NCI-H128 (cell line): ENCODE results near the gene PANK3.

Experiments used
- DNase-seq: peaks from one replicate; lab custom pipeline; 2025; ENCODE audit not compliant: unreplicated experiment; lab: John Stamatoyannopoulos, UW

The PANK3 gene

DNA sequence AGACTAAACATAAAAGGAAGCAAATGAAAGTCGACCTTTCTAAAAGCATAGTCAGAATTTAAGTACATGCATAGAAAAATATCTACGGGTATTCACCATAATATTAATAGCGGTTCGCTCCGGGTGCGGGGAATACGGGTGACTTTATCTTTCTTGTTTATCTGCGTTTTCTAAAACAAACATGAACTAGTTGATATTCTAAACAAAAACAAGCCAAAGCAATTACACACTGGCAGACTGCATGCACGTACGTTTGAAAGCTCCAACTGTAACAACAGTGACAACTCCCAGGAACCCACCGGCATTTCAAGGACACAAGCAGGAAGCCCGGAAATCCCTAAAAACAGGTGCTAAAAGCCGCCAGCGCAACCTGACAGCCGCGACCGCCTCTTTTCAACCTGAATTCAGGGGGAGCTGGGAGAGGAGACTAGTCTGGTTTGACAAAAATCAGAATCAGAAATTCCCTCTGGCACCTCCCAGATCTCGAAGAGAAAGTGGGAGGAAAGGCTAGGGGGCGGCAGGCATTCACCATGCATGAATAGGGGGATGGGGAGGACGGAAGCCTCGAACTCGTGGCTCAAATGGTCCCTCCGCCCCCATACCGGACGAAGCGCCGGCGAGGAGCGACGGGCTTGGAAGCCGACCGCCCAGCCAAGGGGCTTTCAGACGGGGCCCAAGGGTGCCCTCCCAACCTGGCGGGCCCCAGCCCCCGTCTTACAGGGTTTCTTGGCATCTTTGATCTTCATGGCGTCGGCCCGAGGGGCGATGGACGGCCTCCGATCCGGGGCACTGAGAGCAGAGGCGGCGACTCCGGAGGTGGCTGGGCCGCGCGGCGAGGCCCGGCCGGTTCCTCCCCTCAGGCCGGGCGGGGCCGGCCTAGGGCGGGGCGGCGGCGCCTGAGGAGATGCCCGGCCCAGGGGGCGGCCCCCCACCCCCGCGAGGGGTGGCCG, at the start of gene PANK3:
Gene PANK3, minus strand, starts transcription at position 831 of the 950 bp plus-strand sequence. Its CDS starts 85 bp downstream, at position 746.
- DNase-seq: peak; percentile 38

DNA sequence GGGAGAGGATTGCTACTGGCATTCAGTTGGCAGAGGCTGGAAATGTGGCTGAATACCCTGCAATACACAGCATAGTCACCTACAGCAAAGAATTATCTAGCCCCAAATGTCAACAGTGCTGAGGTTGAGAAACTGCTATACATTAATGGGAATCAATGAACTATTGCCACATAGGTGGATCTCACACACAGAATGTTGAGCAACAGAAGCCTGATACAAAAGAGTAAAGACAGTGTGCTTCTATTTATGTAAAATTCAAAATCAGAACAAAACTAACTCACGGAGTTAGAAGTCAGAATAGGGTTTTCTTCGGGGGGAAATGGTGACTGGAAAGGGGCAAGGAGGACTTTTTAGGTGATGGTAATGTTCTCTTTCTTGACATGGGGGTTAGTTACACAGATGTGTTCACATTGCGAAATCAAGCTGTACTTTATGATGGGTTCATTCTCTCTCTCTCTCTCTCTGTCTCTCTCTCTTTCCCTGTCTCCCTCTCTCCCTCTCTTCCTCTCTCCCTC, 45.7 kb upstream of the PANK3 start:
- DNase-seq: no peak

DNA sequence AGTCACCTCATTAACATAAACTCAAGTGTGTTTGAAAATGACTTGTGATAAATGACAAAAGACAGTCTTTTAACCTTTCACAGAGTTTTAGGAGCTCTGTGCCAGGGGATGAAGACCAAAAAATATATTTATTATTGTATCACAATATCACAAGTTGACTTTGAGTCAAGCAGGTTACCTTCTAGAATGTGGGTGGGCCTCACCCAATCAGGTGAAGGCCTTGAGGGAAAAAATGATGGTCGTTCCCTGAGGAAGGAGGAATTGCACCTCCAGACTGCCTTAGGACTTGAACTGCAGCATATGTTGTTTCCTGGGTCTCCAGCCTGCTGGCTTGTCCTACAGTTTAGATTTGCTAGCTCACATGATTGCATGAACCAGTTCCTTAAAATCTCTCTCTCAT, 41.6 kb upstream of the PANK3 start:
- DNase-seq: no peak

DNA sequence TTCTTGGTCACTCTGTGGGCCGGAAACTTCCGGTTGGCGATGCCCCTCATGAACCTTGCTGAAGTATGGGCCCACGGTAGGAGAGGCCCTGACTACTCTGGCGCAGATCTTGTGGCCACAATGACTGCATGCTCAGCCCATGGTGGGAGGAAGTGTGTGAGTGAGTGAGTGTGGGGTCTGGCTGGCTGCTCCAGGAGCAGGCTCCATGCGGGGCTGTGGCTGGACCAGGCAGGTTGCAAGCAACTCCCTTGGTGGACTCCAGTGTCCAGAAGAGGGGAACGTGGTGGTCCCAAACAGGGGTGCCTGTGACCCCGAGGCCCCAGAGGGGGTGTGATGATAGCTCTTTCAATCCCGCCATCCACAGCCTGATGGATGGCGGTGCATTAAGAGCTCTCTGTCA, 35.5 kb upstream of the PANK3 start:
- no peak for DNase-seq

DNA sequence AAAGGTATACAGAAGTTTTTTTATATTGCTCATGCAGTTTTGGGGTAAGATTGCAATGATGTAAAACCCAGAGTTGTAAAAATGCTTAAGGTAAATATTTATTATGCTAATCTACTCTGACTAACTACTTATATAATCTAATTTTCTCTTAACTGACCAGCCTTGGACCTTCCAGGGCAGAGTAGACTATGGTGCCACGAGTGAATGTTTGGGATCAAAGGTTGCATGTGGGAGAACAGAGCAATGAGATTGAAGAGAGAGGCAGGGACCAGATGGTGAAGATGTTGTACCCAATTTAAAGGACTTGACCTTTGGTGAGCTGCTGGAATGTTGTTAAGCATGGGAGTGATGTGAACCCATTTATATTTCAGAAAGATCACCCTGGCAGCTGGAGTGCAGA, 34.8 kb upstream of the PANK3 start:
- DNase-seq: no peak

DNA sequence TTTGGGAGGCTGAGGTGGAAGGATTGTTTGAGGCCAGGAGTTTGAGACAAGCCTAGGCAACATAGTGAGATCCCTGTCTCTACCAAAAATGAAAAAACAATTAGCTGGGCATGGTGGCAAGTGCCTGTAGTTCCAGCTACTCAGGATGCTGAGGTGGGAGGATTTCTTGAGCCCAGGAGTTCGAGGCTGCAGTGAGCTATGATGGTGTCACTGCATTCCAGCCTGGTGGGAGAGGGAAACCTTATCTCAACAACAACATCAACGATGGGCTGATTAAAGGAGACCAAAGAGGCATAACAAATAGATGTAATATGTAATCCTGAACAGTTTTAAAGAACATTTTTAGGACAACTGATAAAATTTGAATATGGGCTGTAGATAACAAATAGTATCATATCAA, 34.2 kb upstream of the PANK3 start:
- no peak for DNase-seq

DNA sequence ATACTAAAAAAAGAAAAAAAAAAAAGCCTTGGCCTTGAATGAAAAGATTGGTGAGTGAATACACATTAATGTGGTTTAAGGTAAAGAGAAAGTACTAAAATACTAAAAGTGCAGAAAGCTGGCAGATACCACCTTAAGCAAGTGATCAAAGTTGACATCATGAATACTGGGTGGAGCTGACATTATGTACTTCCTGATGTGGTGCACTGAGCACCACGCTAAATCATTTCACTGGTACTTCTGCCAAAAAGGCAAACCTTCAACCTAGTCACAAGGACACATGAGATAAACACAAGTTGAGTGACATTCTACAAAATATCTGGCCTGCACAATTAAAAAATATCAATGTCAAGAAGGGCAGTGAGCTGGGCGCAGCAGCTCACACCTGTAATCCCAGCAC, 33.8 kb upstream of the PANK3 start:
- DNase-seq: no peak

DNA sequence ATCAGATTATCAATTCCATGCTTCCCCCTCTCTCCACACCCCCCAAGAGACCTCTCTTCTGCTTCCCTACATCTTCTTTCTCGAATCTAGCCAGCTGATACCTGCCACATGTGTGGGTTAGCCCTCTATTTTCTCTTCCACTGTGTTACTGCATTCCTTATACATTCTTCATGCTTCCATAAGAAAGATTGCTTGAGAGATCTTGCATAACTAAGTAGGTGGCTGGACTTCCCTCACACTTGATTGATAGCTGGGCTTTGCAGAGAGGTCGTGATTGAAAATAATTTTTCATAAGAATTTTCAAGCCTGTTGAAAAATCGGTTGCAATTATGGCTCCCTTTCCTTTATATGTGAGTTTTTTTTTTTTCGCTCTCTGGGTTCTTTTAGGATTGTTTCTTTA, 33.0 kb upstream of the PANK3 start:
- DNase-seq: no peak

DNA sequence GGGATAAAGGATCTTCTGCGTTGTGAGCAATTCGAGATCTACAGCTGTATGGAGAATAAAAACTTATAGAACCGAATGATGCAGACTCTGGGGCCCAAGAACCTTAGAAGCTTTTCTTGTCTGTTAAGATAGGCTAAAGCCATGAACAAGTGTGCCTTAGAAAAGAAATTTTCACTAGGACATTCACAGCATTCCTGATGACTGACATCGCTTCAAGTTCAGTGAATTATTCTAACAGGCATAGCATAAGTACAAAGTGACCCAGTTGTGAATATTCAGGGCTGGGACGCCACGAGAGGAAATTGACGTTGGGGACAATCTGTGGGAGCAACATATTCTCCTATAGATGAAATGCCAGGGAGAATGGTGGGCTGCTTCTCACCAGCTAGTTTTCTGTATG, 32.0 kb upstream of the PANK3 start:
- DNase-seq: no peak

DNA sequence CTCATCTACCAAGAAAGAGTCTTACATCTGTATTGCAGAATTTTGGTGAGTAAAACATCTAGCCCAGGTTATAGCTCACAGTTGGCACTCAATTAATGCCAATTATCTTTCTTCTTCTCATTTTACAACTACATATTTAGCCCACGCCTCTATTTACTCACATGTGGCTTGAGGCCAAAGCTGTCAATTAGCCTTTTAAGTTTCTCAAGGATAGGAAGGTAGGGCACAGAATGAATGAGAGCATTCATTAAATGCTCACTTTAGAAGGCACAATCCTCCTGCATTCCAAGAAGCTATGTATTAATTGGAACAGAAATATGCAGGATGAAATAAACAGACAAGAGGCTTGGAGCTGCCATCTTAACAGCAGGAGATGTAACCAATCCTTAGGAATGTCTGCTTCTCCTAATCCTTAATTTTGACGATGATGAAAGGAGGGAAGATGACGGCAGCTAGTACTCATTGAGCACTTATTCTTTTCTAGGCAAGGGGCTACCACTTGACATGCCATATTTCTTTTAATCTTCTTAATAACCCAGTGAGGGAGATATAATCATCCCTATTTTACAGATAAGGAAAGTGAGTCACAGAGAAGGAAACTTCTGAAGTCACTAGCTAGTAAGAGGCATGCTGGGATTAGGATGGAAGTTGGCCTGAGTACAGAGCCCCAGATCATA, 30.8 kb upstream of the PANK3 start:
- no peak for DNase-seq

DNA sequence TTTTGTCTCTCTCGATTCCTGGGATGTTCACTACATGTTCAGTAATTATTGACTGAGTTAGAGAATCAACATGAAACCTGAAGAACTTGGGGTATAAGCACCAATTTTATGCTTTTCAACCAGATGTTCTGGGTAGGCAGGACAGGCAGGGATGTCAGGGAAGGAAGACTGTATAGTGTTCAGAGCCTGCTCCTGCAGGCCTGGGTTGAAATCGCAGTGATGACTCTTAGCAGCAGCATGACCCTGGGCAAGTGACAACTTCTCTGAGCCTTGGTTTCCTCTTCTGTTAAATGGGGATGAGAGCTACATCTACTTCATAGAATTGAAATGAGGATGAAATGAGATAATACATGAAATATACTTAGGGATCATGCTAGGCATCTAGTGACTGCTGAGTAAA, 29.7 kb upstream of the PANK3 start:
- no peak for DNase-seq

DNA sequence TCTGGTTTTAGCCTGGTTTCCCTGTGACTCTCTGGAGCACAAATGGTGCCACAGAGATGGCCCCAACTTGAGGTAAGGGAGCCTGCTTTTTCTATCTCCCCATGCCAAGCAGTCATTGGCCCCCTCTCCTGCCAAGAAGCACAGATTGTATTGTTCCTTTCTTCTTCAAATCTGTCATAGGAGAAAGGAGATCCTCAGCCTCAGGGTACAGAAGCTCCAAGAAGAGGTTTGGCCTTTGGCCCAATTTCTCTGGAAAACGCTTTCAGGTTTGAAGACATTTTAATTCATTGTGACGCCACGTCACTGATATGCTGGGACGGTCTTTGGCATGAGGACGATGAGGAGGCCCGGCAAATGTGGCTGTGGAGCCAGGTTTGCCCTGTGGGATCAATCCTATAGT, 29.2 kb upstream of the PANK3 start:
- DNase-seq: no peak

DNA sequence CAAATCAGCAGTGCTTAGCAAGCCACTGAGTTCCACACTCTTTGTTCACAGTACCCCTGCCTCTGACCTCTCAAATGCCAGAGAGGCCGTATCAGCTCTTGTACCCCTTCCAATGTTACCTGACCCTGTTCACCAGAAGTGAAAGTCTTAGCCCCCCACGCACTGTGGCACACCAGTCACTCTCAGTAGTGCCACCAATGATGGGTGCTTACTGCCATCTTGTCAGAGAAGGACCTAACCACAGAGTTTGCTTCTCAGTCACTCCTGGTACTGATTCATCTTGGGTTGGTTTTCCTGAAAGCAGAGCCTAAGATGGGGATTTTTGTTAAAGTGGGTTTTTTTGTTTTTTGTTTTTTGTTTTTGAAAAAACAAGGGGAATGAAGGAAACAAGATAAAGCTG, 28.8 kb upstream of the PANK3 start:
- DNase-seq: no peak

DNA sequence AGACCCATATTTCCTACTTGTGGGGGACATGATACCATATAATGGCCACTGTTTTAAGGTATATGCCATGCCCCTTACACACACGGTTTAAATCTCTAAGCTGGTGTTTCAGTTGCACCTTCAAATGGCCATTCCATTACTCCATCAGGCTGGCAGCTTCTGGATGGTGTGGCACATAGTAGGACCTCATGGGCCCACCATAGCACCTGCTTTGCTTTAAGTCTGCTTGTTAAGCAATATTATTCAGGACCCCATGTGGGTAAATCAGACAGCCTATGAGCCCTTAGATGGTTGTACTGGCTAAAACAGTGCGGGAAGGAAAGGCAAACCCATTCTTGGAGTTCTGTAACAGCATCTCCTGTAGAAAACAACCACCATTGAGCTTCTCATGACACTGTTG, 27.4 kb upstream of the PANK3 start:
- DNase-seq: no peak

DNA sequence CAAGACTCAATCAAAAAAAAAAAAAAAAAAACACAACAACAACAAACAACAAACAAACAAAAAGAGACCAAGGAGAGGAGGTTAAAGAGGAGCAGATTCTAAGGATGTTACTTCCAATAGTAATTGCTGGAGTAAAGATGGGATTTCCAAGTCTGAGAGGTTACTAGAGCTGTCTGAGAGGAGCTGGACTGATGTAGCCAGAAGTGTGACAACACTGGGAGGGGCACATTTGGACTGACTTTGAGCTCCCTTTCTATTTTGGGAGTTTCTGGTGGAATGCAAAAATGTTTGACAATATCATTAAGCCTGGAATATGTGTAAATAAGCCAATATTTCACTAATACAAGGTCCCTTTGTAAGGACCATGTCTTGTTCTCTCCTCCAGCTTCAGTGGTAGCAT, 25.3 kb upstream of the PANK3 start:
- DNase-seq: no peak

DNA sequence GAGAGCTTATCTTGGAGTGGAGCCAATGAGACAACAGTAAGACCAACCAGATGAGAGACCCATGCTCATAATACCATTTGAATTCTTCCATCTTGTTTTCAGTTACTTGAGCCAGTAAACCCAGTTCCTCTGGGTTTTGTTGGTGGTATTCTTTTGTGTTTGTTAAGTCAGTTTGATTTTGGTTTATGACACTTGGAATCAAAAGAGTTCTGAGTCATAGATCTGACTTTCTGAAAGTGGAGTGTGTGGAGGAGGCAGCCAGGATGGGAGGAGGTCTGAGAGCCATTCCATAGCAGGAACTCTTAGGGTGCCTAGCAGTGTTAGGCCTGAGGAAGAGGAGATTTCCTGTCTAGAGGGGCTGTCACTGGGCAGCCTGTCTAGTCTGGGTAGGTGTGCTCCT, 24.6 kb upstream of the PANK3 start:
- no peak for DNase-seq

DNA sequence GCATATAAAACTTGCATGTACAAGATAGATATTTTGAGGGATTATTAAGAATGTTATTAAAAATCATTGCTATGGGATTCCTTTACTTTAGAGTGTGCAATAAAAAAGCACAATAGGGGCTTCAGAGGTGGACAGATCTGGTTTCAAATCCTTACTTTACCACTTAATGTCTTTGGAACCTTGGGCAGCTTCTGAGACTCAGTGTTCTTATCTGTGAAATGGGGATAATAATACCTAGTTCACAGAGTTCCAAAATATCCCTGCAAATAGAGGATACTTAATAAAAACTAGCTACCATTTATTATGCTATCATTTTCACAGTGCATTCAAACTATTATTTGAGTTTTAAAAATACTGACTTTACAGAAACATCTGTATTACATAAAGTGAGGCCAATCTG, 23.3 kb upstream of the PANK3 start:
- DNase-seq: no peak

DNA sequence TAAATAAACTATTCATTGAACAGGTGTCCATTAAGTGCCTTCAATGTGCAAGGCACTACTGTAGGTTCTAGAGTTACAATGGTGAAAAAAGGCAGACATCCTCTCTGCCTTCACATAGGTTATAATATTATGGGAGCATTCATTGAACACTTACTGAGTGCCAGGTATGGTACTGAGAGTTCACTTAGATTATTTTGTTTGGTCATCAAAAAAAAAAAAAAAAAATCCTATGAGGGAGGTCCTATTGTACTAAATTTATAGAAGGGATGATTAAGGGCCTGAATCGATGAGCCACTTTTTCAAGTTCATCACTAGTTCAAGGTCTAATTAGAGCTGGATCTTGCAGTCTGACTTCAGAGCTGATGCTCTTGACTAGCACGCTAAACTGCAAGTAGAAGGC, 22.8 kb upstream of the PANK3 start:
- DNase-seq: no peak

DNA sequence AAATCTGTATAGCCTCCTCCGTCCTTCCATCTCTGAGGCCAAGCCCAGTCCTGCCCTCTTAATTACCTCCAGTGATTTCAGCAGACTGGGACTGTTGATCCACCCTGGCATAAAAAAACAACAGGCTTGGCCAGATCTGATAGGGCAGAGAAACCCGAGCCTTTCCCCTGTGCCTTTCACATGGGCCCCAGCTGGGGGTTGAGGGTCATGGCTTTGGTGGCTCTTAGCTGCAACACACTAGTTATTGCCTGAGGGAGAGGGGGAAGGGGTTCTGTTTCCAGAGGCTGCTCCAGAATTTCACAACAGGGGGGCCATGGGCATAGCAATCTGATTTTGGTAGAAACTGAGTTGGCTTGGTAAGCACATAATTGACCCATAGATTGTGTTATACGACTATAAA, 21.2 kb upstream of the PANK3 start:
- no peak for DNase-seq

DNA sequence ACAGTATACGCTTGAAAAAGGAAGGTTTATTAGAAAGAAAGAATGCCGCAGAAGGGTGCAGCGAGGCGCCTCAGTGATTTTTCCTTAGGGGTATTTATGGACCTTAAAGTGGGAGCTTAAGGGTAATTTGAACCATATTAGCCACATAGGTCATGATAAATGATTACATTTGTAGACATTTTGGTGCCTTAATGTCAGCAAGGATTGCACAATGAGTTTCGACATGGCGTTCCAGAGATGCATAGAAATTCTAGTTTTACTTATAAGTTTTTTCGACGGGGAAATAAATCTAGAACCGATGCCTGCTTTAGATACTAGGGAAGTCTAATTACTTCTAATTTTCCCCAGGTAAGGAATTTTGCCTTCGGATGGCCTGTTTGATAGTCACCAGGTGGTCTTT, 20.7 kb upstream of the PANK3 start:
- no peak for DNase-seq

DNA sequence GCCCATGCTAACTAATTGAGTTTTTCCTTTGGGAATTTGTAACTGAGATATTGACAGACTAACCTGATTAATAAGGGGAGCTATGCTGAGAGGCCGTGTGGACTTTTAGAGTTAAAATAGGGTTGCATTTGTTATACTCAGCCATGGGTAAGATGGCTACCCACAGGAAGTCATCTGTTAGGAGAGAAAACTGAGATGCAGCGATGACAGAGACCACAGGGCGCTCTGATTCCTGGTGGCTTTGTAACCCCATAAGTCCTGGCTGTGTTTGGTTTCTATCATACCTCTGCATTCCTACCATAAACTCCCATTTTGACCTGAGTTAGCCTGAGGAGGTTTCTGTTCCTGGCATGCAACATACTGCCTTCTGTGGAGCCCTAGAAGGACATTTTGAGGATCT, 19.5 kb upstream of the PANK3 start:
- no peak for DNase-seq

DNA sequence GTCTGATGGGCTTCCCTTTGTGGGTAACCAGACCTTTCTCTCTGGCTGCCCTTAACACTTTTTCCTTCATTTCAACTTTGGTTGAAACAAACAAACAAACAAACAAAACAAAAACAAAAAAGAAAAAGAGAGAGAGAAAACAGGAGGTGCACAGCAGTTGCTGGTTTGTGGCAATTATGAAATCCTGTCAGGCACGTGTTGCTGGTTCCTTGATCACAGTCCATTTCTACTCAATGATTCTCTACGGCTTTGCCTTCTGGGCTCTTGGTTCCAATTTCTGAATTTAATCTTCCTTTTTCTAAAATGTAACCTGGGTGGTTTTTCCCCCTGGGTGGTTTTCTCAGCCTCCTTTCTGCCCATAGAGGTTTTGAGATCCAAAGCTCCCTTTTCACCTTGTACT, 17.8 kb upstream of the PANK3 start:
- DNase-seq: no peak
